SK-N-SH (cell line): ENCODE measurements around the gene CA10. TPM values are rescaled to one million over a fixed set of nuclear protein-coding genes. Genes with fewer than 3 reads are reported as not detected.

ENCODE experiments used
- CTCF ChIA-PET: fragments of 300-600, 350-600 bp; formaldehyde crosslinking; extraction: SDS; loops from one replicate; lab custom pipeline; 2021; lab: Yijun Ruan, JAX
- POLR2A ChIA-PET: fragments of 350-600 bp; sonication (Branson Sonifier 250); formaldehyde crosslinking; extraction: SDS; loops from one replicate; lab custom pipeline; 2020; ENCODE audit warnings: antibody characterized with exemption, inconsistent platforms; lab: Yijun Ruan, JAX
- DNase-seq: peaks from one replicate; pipeline ENCODE4 v3.0.0; 2012
- H2AFZ ChIP-seq: fragments of 200-600 bp; sonication (generic); 2 replicates; pipeline ENCODE4 v1.8.1; 2016; ENCODE audit warnings: antibody characterized with exemption, mild to moderate bottlenecking, low read depth
- H3F3A ChIP-seq: fragments of 200-600 bp; sonication (generic); replicated peaks from 2 replicates; pipeline ENCODE3; 2016; ENCODE audit warnings: antibody characterized with exemption, mild to moderate bottlenecking; ENCODE audit not compliant: insufficient read depth
- H3K27ac ChIP-seq, 2 experiments: fragments of 200-500 bp in 1 of 2; fragments of 200-600 bp in 1 of 2; sonication (Bioruptor generic) in 1 of 2; sonication (generic), shearing (Covaris generic) in 1 of 2; 2 replicates each; pipeline versions ENCODE4 v1.5.1 to v1.6.1; 2014 to 2016; ENCODE audit warnings: low read depth in 2 of 2, inconsistent platforms in 1 of 2, low read length in 1 of 2, mild to moderate bottlenecking in 1 of 2, mixed read lengths in 1 of 2
- H3K27me3 ChIP-seq: fragments of 200-600 bp; sonication (generic), shearing (Covaris generic); 2 replicates; pipeline ENCODE4 v1.6.1; 2016; ENCODE audit warnings: mixed run types; ENCODE audit not compliant: insufficient read depth
- H3K36me3 ChIP-seq, 2 experiments: fragments of 200-500 bp in 1 of 2; fragments of 200-600 bp in 1 of 2; sonication (Bioruptor generic) in 1 of 2; sonication (generic) in 1 of 2; replicated peaks in 1 of 2; 2 replicates each; pipeline versions ENCODE3 to v1.5.1; 2014 to 2016; ENCODE audit warnings: low read length in 1 of 2, mild to moderate bottlenecking in 1 of 2; ENCODE audit not compliant: insufficient read depth in 2 of 2, control insufficient read depth in 1 of 2
- H3K4me1 ChIP-seq, 2 experiments: fragments of 200-500 bp in 1 of 2; fragments of 200-600 bp in 1 of 2; sonication (Bioruptor generic) in 1 of 2; sonication (generic), shearing (Covaris generic) in 1 of 2; 2 replicates each; pipeline versions ENCODE4 v1.5.1 to v1.6.1; 2014 to 2016; ENCODE audit warnings: low read depth in 1 of 2, low read length in 1 of 2, mixed run types in 1 of 2; ENCODE audit not compliant: insufficient read depth in 2 of 2, control insufficient read depth in 1 of 2
- H3K4me2 ChIP-seq: fragments of 200-600 bp; sonication (generic), shearing (Covaris generic); 2 replicates; pipeline ENCODE4 v1.6.1; 2017; ENCODE audit warnings: mixed run types
- H3K4me3 ChIP-seq, 2 experiments: fragments of 200-500 bp in 1 of 2; fragments of 200-600 bp in 1 of 2; sonication (Bioruptor generic) in 1 of 2; sonication (generic), shearing (Covaris generic) in 1 of 2; 2 replicates each; pipeline versions ENCODE4 v1.5.1 to v1.8.1; 2014 to 2016; ENCODE audit warnings: low read depth in 2 of 2, inconsistent platforms in 1 of 2, low read length in 1 of 2, mild to moderate bottlenecking in 1 of 2, mixed read lengths in 1 of 2, moderate library complexity in 1 of 2
- H3K79me2 ChIP-seq: fragments of 200-600 bp; sonication (generic); 2 replicates; pipeline ENCODE4 v1.8.1; 2017; ENCODE audit warnings: mild to moderate bottlenecking; ENCODE audit not compliant: insufficient read depth
- H3K9ac ChIP-seq: fragments of 200-600 bp; sonication (generic); 2 replicates; pipeline ENCODE4 v1.6.1; 2017; ENCODE audit warnings: mixed run types
- H3K9me2 ChIP-seq: fragments of 200-600 bp; sonication (generic); 2 replicates; pipeline ENCODE4 v1.6.1; 2017; ENCODE audit warnings: mixed run types
- H3K9me3 ChIP-seq: fragments of 200-600 bp; sonication (generic); 2 replicates; pipeline ENCODE4 v1.6.1; 2017; ENCODE audit warnings: mixed run types, mild to moderate bottlenecking, moderate library complexity
- H4K20me1 ChIP-seq: fragments of 200-600 bp; sonication (generic); 2 replicates; pipeline ENCODE4 v1.6.1; 2017; ENCODE audit warnings: mild to moderate bottlenecking, mixed run types; ENCODE audit not compliant: insufficient read depth
- MEF2A ChIP-seq: IDR thresholded peaks from 2 replicates; pipeline ENCODE4 v1.4.0; 2012; ENCODE audit warnings: low read depth, borderline replicate concordance
- MXI1 ChIP-seq: IDR thresholded peaks from 2 replicates; pipeline ENCODE4 v1.6.1; 2012; ENCODE audit warnings: mild to moderate bottlenecking, low read depth, low read length, improper control_type of control experiment
- RAD21 ChIP-seq: IDR thresholded peaks from 2 replicates; pipeline ENCODE4 v1.6.1; 2012; ENCODE audit warnings: mild to moderate bottlenecking, low read length
- RFX5 ChIP-seq: IDR thresholded peaks from 2 replicates; pipeline ENCODE4 v1.6.1; 2012; ENCODE audit warnings: mild to moderate bottlenecking, improper control_type of control experiment, low read length
- TEAD4 ChIP-seq: IDR thresholded peaks from 2 replicates; pipeline ENCODE4 v1.4.0; 2012; ENCODE audit warnings: mild to moderate bottlenecking, borderline replicate concordance; ENCODE audit not compliant: insufficient read depth
- YY1 ChIP-seq: IDR thresholded peaks from 2 replicates; pipeline ENCODE4 v1.4.0; 2012; ENCODE audit warnings: low read depth, mild to moderate bottlenecking
- ZBTB33 ChIP-seq: IDR thresholded peaks from 2 replicates; pipeline ENCODE4 v1.4.0; 2012; ENCODE audit warnings: low read depth, borderline replicate concordance
- WGBS: methylation state at CpG from one replicate; pipeline ENCODE4 v1.1.6; 2017; ENCODE audit warnings: low lambda C conversion rate; 5-methylcytosine and 5-hydroxymethylcytosine counted together
- polyA plus RNA-seq, 3 experiments: library from polyadenylated mRNA; depleted of rRNA; stranded (reverse); fragments of >200 nt; gene quantifications; 2 replicates each; pipeline ENCODE4 v1.2.3, GENCODE V29; 2012
- TF ChIP-seq, protein P1 (sequence below): IDR thresholded peaks from 2 replicates; pipeline ENCODE4 v1.4.0; 2012; ENCODE audit warnings: low read depth

CA10 gene
- polyA plus RNA-seq, 1 of the 3 experiments (the other 2 are of a cell fraction), result not detected

DNA sequence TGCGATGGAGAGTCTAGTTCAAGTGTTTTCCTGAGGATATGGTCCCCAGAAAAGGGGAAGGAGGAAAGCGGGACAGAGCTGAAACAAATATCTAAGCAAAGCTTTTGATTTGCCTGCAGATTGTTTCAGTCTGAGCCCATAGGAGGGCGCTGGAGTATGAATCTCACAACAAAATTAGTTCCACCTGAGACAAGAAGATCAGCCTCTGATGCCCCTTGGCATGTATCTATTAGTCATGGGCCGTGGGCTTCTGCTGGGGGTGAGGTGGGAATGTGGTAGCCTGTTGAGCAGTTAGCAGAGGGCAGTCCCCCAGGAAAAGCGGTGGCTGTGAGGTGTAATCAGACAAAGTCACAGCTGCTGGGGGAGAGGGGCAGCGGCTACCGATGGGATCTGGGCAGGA, 446.9 kb downstream of the CA10 start:
- no peaks in the 10 kb centered on the region for H3K9me2 ChIP-seq
- H3K27ac ChIP-seq, result no peak overlapping the region
- H3K4me1 ChIP-seq, result no peaks in the 10 kb centered on the region
- no peaks in the 10 kb centered on the region for H3K79me2 ChIP-seq
- ChIA-PET CTCF (interaction anchor here (0.9 to 2.3 kb wide), 6 partner anchors 22 to 413 kb away, joined by 3 to 8 read pairs (median 4); no protein-coding TSS in a partner anchor), POLR2A (no interaction called here)
- no peaks in the 10 kb centered on the region for H4K20me1 ChIP-seq
- no peak overlapping the region for H3K4me2 ChIP-seq
- no peak for DNase-seq
- H3F3A ChIP-seq, result no peaks in the 10 kb centered on the region
- no peak overlapping the region for H3K9ac ChIP-seq
- peak; percentile 20; the same call in 1 of the 2 replicates for TF ChIP-seq RAD21
- TF ChIP-seq MXI1, result no peak
- H2AFZ ChIP-seq, result no peak overlapping the region
- no peak overlapping the region for H3K4me3 ChIP-seq
- H3K9me3 ChIP-seq, result no peaks in the 10 kb centered on the region; the same call in 1 of the 2 replicates
- H3K36me3 ChIP-seq, result no peaks in the 10 kb centered on the region
- 34% methylated on average over 7 of the region's 7 CpGs for WGBS
- H3K27me3 ChIP-seq, result no peaks in the 10 kb centered on the region

DNA sequence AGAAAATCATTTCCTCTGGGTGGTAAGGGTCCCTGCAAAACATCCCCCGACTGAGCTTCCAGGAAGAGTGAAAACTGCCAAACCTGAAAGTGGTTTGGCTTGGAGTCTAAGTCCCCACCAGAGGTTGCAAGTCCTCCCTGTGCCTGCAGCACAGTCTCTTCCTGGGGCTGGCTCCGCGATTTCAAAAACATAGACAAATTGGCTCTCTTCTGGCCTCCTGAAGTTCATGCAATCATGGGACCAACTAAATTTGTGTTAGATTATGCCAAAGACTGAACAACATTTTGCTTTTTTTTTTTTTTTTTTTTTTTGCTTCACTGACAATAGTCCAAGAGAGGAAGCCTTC, 447.9 kb downstream of the CA10 start:
- Histone ChIP-seq H3K4me3 (no peak overlapping the region), H3K79me2 (no peaks in the 10 kb centered on the region), H3K27me3 (no peaks in the 10 kb centered on the region), H3K9me3 (no peaks in the 10 kb centered on the region; the same call in 1 of the 2 replicates), H4K20me1 (no peaks in the 10 kb centered on the region), H3K9ac (no peak overlapping the region), H3F3A (no peaks in the 10 kb centered on the region), H2AFZ (no peak overlapping the region), H3K4me2 (no peak overlapping the region), H3K4me1 (no peaks in the 10 kb centered on the region), H3K36me3 (no peaks in the 10 kb centered on the region), H3K9me2 (no peaks in the 10 kb centered on the region), H3K27ac (no peak overlapping the region)
- ChIA-PET POLR2A (interaction anchor here (0.7 kb wide), 1 partner anchor 137 kb away, joined by 4 read pairs; no protein-coding TSS in a partner anchor), CTCF (interaction anchor here (0.9 to 2.0 kb wide), 4 partner anchors 56 to 412 kb away, joined by 3 to 6 read pairs (median 4); no protein-coding TSS in a partner anchor)
- no peak for DNase-seq
- WGBS, result 26% methylated on average over 3 of the region's 3 CpGs
- TF ChIP-seq MEF2A (no peak), YY1 (no peak), TEAD4 (no peak), MXI1 (no peak), RFX5 (no peak), RAD21 (no peak), ZBTB33 (no peak)
- TF ChIP-seq, protein P1, sequence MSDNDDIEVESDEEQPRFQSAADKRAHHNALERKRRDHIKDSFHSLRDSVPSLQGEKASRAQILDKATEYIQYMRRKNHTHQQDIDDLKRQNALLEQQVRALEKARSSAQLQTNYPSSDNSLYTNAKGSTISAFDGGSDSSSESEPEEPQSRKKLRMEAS, result no peak
